Loucy (cell line): Measurements from ENCODE around the gene RAI1.

Source experiments
- CTCF ChIP-seq: fragments of 200-600 bp; sonication (generic); conservative IDR thresholded peaks from 2 replicates; pipeline ENCODE4 v1.5.1; 2014; ENCODE audit warnings: mild to moderate bottlenecking, antibody characterized with exemption, low read length
- EZH2phosphoT487 ChIP-seq: fragments of 200-600 bp; IDR thresholded peaks from 2 replicates; pipeline ENCODE4 v1.6.1; 2018; ENCODE audit warnings: antibody characterized with exemption, mild to moderate bottlenecking, moderate library complexity, borderline replicate concordance

- TF ChIP-seq CTCF (no peak), EZH2phosphoT487 (no peak)
These were observed 97.9 kb downstream of the RAI1 start for GRCh38 chr17:17779015-17779611.
